MM.1S (cell line): ENCODE data around the gene BPI.

ENCODE experiments used
- EZH2phosphoT487 ChIP-seq: fragments of 300-600 bp; sonication (generic); IDR thresholded peaks from 2 replicates; pipeline ENCODE4 v1.6.1; 2018; ENCODE audit warnings: antibody characterized with exemption, low read length
- TF ChIP-seq, protein P1 (sequence below): fragments of 300-600 bp; sonication (generic); IDR thresholded peaks from 2 replicates; pipeline ENCODE4 v1.5.1; 2016; ENCODE audit warnings: antibody characterized with exemption, low read length, mixed read lengths

DNA sequence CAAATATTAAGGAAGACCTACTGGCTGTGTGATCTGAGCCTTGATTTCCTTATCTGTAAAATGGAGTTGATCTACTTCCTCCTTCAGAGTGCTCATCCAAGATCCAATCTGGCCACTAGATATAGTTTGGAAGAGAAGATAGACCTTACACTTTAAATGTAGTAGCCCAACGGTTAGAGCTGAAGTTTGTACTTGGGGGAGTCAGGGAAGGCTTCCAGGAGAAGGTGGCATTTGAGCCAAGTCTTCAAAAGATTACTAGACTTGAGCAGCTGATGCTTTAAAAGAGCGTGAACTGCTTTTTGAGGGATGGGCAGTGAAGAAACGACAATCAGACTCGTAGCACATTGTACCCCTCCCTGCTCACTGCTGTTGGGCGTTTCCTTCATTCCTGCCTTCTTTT is 45.9 kb downstream of the BPI start:
- TF ChIP-seq, protein P1, sequence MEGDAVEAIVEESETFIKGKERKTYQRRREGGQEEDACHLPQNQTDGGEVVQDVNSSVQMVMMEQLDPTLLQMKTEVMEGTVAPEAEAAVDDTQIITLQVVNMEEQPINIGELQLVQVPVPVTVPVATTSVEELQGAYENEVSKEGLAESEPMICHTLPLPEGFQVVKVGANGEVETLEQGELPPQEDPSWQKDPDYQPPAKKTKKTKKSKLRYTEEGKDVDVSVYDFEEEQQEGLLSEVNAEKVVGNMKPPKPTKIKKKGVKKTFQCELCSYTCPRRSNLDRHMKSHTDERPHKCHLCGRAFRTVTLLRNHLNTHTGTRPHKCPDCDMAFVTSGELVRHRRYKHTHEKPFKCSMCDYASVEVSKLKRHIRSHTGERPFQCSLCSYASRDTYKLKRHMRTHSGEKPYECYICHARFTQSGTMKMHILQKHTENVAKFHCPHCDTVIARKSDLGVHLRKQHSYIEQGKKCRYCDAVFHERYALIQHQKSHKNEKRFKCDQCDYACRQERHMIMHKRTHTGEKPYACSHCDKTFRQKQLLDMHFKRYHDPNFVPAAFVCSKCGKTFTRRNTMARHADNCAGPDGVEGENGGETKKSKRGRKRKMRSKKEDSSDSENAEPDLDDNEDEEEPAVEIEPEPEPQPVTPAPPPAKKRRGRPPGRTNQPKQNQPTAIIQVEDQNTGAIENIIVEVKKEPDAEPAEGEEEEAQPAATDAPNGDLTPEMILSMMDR, result no peak
- no peak for TF ChIP-seq EZH2phosphoT487
